Fibroblast of lung (primary cell): ENCODE measurements around the gene CCDC196. TPM values are rescaled to one million over a fixed set of nuclear protein-coding genes. Genes with fewer than 3 reads are reported as not detected.
A peak's percentile ranks its signal among the peaks of the same experiment; 100 is the strongest.

ENCODE experiments used
- DNase-seq, 2 donors: peaks; one replicate each; pipeline versions ENCODE4 v3.0.0 to v3.0.0-alpha.2; 2010; ENCODE audit warnings: low read depth in 2 of 2
- H2AFZ ChIP-seq: 2 replicates; pipeline ENCODE4 v1.5.1; 2012; ENCODE audit warnings: low read length, control low read depth, inconsistent platforms
- H3K27ac ChIP-seq: 2 replicates; pipeline ENCODE4 v1.5.1; 2011; ENCODE audit warnings: low read length, control low read depth; ENCODE audit not compliant: insufficient read depth
- H3K27me3 ChIP-seq: 2 replicates; pipeline ENCODE4 v1.5.1; 2011; ENCODE audit warnings: mild to moderate bottlenecking, low read length; ENCODE audit not compliant: control insufficient read depth, insufficient read depth
- H3K36me3 ChIP-seq: 2 replicates; pipeline ENCODE4 v1.5.1; 2011; ENCODE audit warnings: low read length; ENCODE audit not compliant: control insufficient read depth, insufficient read depth
- H3K4me1 ChIP-seq: 2 replicates; pipeline ENCODE4 v1.5.1; 2011; ENCODE audit warnings: low read length; ENCODE audit not compliant: control insufficient read depth, insufficient read depth; ENCODE audit errors: extremely low read depth
- H3K4me2 ChIP-seq: 2 replicates; pipeline ENCODE4 v1.5.1; 2011; ENCODE audit warnings: low read length, control low read depth; ENCODE audit not compliant: insufficient read depth; ENCODE audit errors: extremely low read depth
- H3K4me3 ChIP-seq, 4 experiments: fragments of 200-600 bp in 1 of 4; sonication (generic) in 1 of 4; replicated peaks in 1 of 4; 2 replicates each; pipeline ENCODE4 v1.5.1; 2011 to 2016; ENCODE audit warnings: low read length in 4 of 4, low read depth in 3 of 4, mild to moderate bottlenecking in 3 of 4, control low read depth in 2 of 4, inconsistent platforms in 1 of 4, mixed read lengths in 1 of 4; ENCODE audit not compliant: insufficient read depth in 1 of 4; ENCODE audit errors: control extremely low read depth in 1 of 4
- H3K79me2 ChIP-seq: 2 replicates; pipeline ENCODE4 v1.5.1; 2012; ENCODE audit warnings: mild to moderate bottlenecking, low read length, inconsistent platforms; ENCODE audit not compliant: control insufficient read depth, insufficient read depth
- H3K9ac ChIP-seq: 2 replicates; pipeline ENCODE4 v1.5.1; 2011; ENCODE audit warnings: mild to moderate bottlenecking, low read length, control low read depth; ENCODE audit not compliant: insufficient read depth
- H3K9me3 ChIP-seq: 2 replicates; pipeline ENCODE4 v1.5.1; 2012; ENCODE audit warnings: low read depth, low read length; ENCODE audit not compliant: control insufficient read depth, insufficient read depth
- H4K20me1 ChIP-seq: 2 replicates; pipeline ENCODE4 v1.5.1; 2011; ENCODE audit warnings: low read length; ENCODE audit not compliant: control insufficient read depth, insufficient read depth; ENCODE audit errors: extremely low read depth
- CTCF ChIP-seq, 2 donors: IDR thresholded peaks in 1 of 2; conservative IDR thresholded peaks in 1 of 2; 1 replicate in 1 of 2; 2 replicates in 1 of 2; pipeline ENCODE4 v1.5.1; 2011 to 2012; ENCODE audit warnings: low read length in 2 of 2, control low read depth in 1 of 2, inconsistent platforms in 1 of 2, low read depth in 1 of 2, mild to moderate bottlenecking in 1 of 2
- EZH2 ChIP-seq: IDR thresholded peaks from 2 replicates; pipeline ENCODE4 v1.5.1; 2012; ENCODE audit warnings: low read length, control low read depth, mild to moderate bottlenecking; ENCODE audit errors: missing control alignments
- polyA plus RNA-seq, 2 donors: library from polyadenylated mRNA; depleted of rRNA in 1 of 2; stranded (reverse) in 1 of 2; unstranded in 1 of 2; fragments of >200 nt; gene quantifications; 2 replicates each; pipeline ENCODE4 v1.2.1, GENCODE V29; 2011 to 2012; ENCODE audit warnings: missing spikeins in 1 of 2
- total RNA-seq: library from RNA; depleted of rRNA; stranded (reverse); fragments of >200 nt; gene quantifications from 2 replicates; pipeline ENCODE4 v1.2.1, GENCODE V29; 2014

The CCDC196 gene
- total and polyA plus RNA-seq, 2 donors (not counting 1 experiment from before 2014, with no cell fraction given), result not detected

- H4K20me1 ChIP-seq, result no peaks in the 10 kb centered on the region
- H3K27me3 ChIP-seq, result no peaks in the 10 kb centered on the region
- H3K4me1 ChIP-seq, result no peaks in the 10 kb centered on the region
- H3K4me2 ChIP-seq, result no peak overlapping the region
- no peak overlapping the region for H3K9ac ChIP-seq
- H3K4me3 ChIP-seq, result no peak overlapping the region
- no peak for DNase-seq
- H3K79me2 ChIP-seq, result no peaks in the 10 kb centered on the region
- H3K27ac ChIP-seq, result no peak overlapping the region
- no peak overlapping the region for H2AFZ ChIP-seq
- H3K9me3 ChIP-seq, result no peaks in the 10 kb centered on the region
- no peaks in the 10 kb centered on the region for H3K36me3 ChIP-seq
- TF ChIP-seq EZH2, result no peak
Observed at GRCh38 chr14:66473223-66473622, 12.9 kb upstream of the CCDC196 start.

- Histone ChIP-seq H3K4me1 (no peaks in the 10 kb centered on the region), H3K9me3 (no peaks in the 10 kb centered on the region), H3K9ac (no peak overlapping the region), H3K36me3 (no peaks in the 10 kb centered on the region), H3K27ac (no peak overlapping the region), H2AFZ (no peak overlapping the region), H3K79me2 (no peaks in the 10 kb centered on the region), H3K4me3 (no peak overlapping the region), H3K4me2 (no peak overlapping the region), H3K27me3 (no peaks in the 10 kb centered on the region), H4K20me1 (no peaks in the 10 kb centered on the region)
- TF ChIP-seq CTCF (conservative IDR thresholded peaks at IDR 0.05 in 1 of 2, IDR thresholded peaks at IDR 0.05 in 1 of 2; ENCODE audit: low read depth in 1 of 2, low read length in 2 of 2) (no peak), EZH2 (no peak)
- peak; percentile 17 to 34 for DNase-seq
Observed at GRCh38 chr14:66476964-66477363, 9.2 kb upstream of the CCDC196 start.

- no peak for DNase-seq
- no peaks in the 10 kb centered on the region for H3K79me2 ChIP-seq
- H3K36me3 ChIP-seq, result no peaks in the 10 kb centered on the region
- H3K4me2 ChIP-seq, result no peak overlapping the region
- no peak for TF ChIP-seq EZH2
- no peak for TF ChIP-seq CTCF (conservative IDR thresholded peaks at IDR 0.05 in 1 of 2, IDR thresholded peaks at IDR 0.05 in 1 of 2; ENCODE audit: low read depth in 1 of 2, low read length in 2 of 2)
- no peak overlapping the region for H3K27ac ChIP-seq
- no peaks in the 10 kb centered on the region for H4K20me1 ChIP-seq
- H2AFZ ChIP-seq, result no peak overlapping the region
- no peaks in the 10 kb centered on the region for H3K9me3 ChIP-seq
- H3K27me3 ChIP-seq, result no peaks in the 10 kb centered on the region
- no peak overlapping the region for H3K9ac ChIP-seq
- no peak overlapping the region for H3K4me3 ChIP-seq
- H3K4me1 ChIP-seq, result no peaks in the 10 kb centered on the region
Observed at GRCh38 chr14:66477567-66477966, 8.6 kb upstream of the CCDC196 start.
